Medulla oblongata (tissue), 1 donor: ENCODE measurements around the gene SLC36A4.
"Not testable (repeated sequence)": the region's sequence is repeated elsewhere in the genome, so short reads cannot be mapped to it uniquely, and the experiment has no call there.

Experiments
- DNase-seq: peaks from one replicate; pipeline ENCODE4 v3.0.0-alpha.2; 2015; ENCODE audit errors: extremely low spot score

Gene SLC36A4

DNA sequence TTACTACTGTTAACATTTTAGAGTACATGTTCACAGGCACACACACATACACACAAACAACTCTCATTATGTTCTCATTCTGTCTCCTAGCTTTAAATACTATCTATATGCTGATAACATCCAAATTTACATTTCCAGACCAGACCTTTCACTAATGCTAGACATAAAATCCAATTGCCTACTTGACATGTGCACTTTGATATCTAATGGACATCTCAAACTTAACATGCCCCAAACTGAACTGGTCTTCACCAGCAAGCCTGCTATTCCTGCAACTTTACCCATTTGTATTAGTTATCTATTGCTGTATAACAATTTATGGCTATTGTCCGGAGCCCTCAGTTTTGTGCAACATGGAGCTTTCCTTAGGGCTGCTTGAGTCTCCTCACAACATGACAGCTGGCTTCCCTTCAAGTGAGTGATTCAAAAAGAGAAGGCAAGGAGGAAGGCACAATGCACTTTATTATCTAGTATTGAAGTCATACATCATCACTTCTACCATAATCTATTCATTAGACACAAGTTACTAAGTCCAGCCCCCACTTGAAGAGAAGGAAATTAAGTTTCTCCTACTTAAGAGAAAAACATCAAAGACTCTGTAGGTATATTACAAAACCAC, 3.0 kb downstream of the SLC36A4 start:
- no peak for DNase-seq

DNA sequence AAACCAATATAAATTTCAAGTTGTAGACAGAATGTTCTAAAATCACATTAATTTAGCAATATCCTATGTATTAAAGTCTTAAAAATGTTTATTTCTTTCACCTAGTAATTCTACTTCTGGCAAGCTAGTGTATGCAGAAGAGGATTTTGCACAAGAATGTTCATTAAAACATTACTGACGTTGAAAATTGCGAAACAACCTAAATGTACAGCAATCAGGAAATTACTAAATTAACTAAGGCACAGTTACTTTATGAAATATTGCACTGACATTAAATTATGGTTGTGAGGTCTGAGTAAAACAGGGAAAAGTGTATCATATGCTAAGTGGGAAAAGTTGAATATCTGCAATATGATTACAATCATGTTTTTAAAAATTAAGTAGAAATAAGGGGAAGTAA, 4.1 kb downstream of the SLC36A4 start:
- no peak for DNase-seq

DNA sequence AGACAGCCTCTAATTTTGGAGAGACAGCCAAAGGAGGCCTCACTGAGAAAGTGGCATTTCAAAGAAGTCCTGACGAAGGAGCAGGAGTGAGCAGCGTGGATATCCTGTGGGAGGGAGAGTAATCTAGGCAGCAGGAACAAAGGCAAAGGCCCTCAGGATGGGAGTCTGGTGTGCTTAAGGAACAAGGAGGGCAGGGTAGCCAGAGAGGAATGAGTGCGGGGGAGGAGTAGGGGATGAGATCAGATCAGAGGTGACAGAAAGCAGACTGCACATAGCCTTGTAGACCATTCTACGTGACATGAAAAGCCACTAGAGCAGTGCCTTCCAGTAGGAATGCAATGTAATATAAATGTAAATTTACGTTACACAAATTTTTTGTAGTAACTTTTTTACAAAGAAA, 5.6 kb downstream of the SLC36A4 start:
- DNase-seq = no peak

GRCh38 chr11:93189462-93189861, 8.3 kb downstream of the SLC36A4 start:
- DNase-seq = no peak

DNA sequence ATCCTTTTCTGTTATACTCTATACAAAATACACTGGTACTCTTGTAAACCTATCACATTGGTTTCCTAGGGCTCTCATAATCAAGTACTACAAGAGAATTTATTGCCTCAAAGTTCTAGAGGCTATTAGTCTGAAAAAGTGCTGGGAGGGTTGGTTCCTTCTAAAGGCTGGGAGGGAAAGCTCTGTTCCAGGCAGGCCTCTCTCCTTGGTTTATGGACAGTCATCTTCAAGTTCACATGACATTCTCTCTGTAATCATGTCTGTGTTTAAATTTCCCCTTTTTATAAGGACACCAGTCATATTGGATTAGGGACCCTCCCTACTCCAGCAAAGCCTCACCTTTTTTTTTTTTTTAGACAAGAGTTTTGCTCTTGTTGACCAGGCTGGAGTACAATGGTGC, 9.1 kb downstream of the SLC36A4 start:
- DNase-seq = no peak

DNA sequence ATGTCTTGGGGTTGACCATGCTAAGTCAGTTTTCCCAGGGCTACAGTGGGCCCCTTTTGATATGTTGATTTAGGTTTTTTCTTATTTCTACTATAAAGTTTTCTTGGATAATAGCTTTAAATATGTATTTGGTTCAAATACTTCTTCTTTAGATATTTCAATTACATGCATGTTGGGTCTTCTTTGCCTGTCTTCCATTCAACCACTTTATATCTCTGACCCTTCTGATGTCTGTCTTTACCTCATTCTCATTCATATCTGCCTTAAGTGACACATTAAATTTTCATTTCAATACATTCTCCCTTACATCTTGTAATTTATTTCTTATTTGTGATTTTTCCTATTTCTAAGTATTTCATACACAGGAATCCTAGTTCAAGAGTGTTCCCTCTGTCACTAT, 10.5 kb downstream of the SLC36A4 start:
- DNase-seq = no peak

- not testable (repeated sequence) for DNase-seq
These were observed 19.9 kb downstream of the SLC36A4 start for GRCh38 chr11:93177891-93178290.

DNA sequence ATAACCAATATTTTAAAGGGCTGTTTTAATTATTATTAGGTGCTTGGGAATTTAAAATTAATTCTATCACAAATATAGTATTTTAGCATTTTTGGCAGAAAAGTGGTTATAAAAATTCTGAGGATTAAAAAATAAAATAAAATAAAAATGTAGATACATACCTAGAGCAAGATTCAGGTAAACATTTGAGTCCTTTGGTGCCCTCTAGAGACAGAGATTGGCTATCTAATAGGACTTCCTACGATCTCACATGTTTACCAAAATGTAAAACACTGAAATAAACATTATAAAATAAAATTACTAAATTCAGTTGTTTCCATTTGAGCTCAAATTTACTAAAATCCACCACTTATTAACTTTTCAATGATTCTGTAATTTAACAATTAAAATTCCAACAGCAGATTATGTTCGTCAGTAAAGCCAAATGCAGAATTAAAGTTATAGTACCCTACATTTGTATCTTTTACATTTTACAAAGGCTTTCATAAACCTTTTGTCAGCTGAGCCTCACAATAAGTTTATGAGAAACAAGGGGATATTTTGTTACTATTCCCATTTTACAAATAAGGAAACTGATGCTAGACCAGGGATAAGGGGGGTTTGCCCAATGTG, 27.7 kb downstream of the SLC36A4 start:
- peak; percentile 48 for DNase-seq

- DNase-seq = no peak
These were observed 28.6 kb downstream of the SLC36A4 start for GRCh38 chr11:93169143-93169542.

GRCh38 chr11:93166862-93167261, 30.9 kb downstream of the SLC36A4 start:
- no peak for DNase-seq

DNA sequence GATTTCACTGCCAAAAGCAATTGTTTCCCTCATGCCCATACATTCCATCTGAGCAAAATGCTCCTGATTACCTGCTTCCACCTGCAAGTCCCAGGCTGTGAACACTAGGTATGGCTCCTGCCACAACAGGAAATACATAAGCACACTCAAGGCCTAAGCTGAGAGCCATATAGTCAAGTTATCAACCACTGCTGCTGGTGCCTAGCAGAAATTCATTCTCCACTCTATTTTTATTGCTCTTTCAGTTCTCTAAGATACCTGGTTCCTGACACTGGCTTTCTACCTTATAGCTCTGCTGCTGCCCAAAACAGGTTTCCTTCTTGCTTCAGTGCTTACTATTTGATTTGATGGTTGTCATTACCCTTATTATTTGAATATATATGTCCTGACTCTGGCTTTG, 31.6 kb downstream of the SLC36A4 start:
- no peak for DNase-seq

DNA sequence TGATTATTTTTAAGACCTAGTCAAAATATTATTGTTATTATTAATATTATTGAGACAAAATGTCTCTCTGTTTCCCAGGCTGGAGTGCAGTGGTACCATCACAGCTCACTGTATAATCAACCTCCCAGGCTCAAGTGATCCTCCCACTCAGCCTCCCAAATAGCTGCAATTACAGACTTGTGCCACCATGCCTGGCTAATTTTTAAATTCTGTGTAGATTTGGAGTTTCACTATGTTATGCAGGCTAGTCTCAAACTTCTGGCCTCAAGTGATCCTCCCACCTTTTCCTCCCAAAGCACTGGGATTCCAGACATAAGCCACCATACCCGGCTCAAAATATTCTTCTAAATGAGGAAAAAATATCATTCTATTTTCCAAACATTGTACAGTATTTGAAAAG, 37.0 kb downstream of the SLC36A4 start:
- no peak for DNase-seq

- no peak for DNase-seq
These were observed 37.6 kb downstream of the SLC36A4 start for GRCh38 chr11:93160156-93160555.

DNA sequence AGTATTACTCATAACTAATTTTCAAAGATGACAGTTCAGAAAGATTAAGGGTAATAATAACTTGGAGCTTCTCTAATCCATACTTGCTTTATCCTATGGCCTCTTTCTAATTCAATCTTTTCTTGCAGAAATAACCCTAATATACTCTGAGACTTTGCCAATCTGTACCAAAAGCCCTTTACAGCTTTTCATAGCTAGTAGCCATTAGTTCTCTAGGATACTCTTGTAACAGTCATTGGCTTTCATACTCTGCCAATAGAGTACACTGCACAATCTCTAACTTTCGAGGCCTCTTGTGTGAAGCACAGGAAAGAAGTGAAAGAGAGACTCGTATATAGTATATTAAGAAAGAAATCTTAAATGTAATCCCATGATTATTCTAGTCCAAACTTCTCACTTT, 38.1 kb downstream of the SLC36A4 start:
- no peak for DNase-seq

DNA sequence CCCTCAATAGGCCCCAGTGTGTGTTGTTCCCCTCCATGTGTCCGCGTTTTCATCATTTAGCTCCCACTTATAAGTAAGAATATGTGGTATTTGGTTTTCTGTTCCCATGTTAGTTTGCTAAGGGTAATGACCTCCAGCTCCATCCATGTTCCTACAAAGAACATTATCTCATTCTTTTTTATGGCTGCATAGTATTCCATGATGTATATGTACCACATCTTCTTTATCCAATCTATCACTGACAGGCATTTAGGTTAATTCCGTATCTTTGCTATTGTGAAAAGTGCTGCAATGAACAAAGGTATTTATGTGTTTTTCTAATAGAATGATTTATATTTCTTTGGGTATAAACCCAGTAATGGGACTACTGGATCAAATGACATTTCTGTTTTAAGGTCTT, 42.1 kb downstream of the SLC36A4 start:
- no peak for DNase-seq

- no peak for DNase-seq
These were observed 52.3 kb downstream of the SLC36A4 start for GRCh38 chr11:93145390-93145915.

DNA sequence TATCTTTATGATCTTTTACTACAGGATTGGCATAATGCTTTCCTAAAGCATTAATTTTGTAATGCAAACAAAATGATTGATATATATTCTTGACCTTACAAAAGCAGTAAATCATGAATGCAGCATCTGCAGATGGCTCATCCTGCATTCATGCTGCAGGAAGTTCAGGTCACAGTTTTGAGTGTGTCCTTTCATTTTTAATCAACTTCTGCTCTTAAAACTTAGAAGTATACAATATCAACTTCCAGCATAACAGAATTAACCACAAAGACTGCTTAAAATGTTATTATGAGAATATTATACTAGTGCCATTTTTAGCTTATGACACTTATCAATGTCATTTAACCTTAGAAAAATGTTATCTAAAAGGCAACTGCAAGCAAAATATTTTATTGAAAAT, 54.0 kb downstream of the SLC36A4 start:
- DNase-seq = no peak

DNA sequence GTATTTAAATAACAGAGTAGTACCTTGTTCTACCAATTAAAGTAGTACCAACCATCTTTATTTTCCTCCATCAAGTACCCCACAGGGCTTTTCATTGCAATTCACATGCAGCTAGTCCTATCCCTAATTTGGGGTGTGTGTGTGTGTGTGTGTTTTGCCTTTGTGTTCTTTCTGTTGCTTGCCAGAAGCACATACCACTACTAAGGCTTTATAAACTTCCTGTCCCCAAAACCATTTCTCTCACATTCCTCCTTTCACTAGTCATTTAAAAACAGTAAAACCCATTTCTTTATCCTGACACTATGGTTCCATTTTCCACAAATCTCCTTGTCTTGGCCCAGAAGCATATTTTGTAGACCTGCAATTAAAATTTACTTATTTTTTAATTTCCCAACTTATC, 54.6 kb downstream of the SLC36A4 start:
- DNase-seq = no peak

DNA sequence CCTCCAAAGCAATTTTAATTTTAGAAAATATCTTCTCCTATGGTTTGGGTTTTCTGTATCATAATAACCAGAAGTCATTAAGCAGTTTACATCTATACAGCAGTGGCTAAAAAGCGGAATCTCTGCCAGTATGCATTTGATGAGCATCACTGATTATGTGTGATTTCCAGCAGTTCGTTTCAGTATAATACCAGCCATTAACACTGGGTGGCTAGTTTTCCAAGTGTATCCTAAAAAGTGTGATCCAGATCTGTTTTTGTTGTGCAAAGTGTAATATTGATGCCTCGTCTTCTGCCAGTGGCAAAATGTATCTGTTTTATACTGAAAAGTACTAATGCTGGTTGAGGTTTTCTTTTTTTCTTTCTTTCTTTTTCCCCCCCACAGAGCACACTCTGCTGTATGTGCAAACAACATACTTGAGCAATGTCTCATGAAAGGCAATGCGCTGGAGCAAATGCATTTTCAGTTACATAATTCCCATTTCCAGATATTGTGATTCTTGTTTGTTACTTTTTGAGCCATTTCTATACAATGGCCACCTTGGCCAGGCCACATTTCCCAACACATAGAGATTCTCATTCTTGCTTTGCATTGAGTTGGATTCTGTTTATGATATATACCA, 64.2 kb downstream of the SLC36A4 start:
- DNase-seq = no peak

DNA sequence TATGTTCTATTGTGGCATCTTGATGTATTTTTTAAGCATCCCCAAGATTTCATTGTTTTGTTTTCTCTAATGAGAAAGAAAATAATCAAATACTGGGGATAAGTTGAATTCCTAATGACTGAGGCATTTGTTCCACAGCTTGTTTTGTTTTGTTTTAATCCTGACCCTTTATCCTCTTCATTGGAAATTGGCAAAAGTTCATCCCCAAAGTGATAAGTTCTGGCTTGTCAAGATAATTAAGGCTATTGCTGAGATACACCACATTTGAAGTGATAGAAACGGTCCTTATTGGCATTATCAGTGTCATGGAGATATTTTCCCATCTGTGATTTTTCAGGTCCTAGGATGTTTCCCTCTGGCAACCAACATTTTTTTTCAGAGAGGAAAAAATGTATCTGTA, 65.0 kb downstream of the SLC36A4 start:
- no peak for DNase-seq

GRCh38 chr11:93131709-93132108, 66.1 kb downstream of the SLC36A4 start:
- DNase-seq = no peak

DNA sequence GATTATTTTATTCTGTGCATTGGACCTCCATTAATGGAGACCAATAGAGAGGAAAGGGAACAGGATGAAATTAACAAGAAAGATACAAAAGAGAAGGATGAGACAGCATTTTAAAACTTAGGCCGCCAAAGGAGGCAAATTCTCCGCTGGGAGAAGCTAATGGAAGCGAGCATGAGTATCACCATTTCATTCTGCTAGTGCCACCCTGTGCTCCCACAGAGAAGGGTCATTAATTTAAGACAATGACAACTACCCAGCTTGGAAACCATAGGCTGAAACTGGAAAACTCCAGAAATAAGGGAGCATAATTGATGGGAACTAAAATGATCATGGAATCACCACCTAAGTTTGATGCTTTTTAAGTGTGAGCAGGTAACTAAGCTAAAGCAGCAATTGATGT, 69.2 kb downstream of the SLC36A4 start:
- DNase-seq = no peak

GRCh38 chr11:93123351-93123898, 74.4 kb downstream of the SLC36A4 start:
- DNase-seq = no peak
